ENCODE results near the gene TRIP13. TPM values are rescaled to one million over a fixed set of nuclear protein-coding genes. Genes with fewer than 3 reads are reported as not detected.
A peak's percentile ranks its signal among the peaks of the same experiment; 100 is the strongest.

Gene TRIP13
- total RNA-seq, 1 donor, result 32.5 TPM

GRCh38 chr5:944621-944927 is 51.9 kb downstream of the TRIP13 start:
- no peak overlapping the region for H3K4me3 ChIP-seq (ENCODE audit: low read depth, low read length)
- no peak for TF ChIP-seq CTCF (IDR thresholded peaks at IDR 0.05; ENCODE audit: insufficient read depth, low read length)
- no peak for DNase-seq (ENCODE audit: low read depth)

GRCh38 chr5:944992-945685 is 52.5 kb downstream of the TRIP13 start:
- no peak overlapping the region for H3K4me3 ChIP-seq (ENCODE audit: low read depth, low read length)
- no peak for DNase-seq (ENCODE audit: low read depth)
- no peak for TF ChIP-seq CTCF (IDR thresholded peaks at IDR 0.05; ENCODE audit: insufficient read depth, low read length)

GRCh38 chr5:945691-946551 is 53.2 kb downstream of the TRIP13 start:
- no peak for DNase-seq (ENCODE audit: low read depth)

GRCh38 chr5:946720-947625 is 54.3 kb downstream of the TRIP13 start:
- DNase-seq (ENCODE audit: low read depth), result no peak
- no peak for TF ChIP-seq CTCF (IDR thresholded peaks at IDR 0.05; ENCODE audit: insufficient read depth, low read length)
- H3K4me3 ChIP-seq (ENCODE audit: low read depth, low read length), result no peak overlapping the region

More at GRCh38 chr5:945691-946551, 53.2 kb downstream of the TRIP13 start:
- H3K4me3 ChIP-seq (ENCODE audit: low read depth, low read length), result no peak overlapping the region
- no peak for TF ChIP-seq CTCF (IDR thresholded peaks at IDR 0.05; ENCODE audit: insufficient read depth, low read length)

- no peak overlapping the region for H3K4me3 ChIP-seq (ENCODE audit: low read depth, low read length)
- peak; percentile 27 for TF ChIP-seq CTCF (IDR thresholded peaks at IDR 0.05; ENCODE audit: insufficient read depth, low read length)
- peak; percentile 30 for DNase-seq (ENCODE audit: low read depth)
Measured at GRCh38 chr5:947626-948471, 55.2 kb downstream of the TRIP13 start.
